OCI-LY3 (cell line): ENCODE measurements around the gene ADRB2.

Experiments
- EZH2phosphoT487 ChIP-seq: fragments of 200-600 bp; shearing (Covaris generic); IDR thresholded peaks from 2 replicates; pipeline ENCODE4 v1.6.1; 2018; ENCODE audit warnings: antibody characterized with exemption, mixed run types, low read depth
- TF ChIP-seq, protein P1 (sequence below): fragments of 200-600, 300-600 bp; sonication (generic); IDR thresholded peaks from 2 replicates; pipeline ENCODE4 v1.5.1; 2014; ENCODE audit warnings: antibody characterized with exemption, low read length, low read depth

DNA sequence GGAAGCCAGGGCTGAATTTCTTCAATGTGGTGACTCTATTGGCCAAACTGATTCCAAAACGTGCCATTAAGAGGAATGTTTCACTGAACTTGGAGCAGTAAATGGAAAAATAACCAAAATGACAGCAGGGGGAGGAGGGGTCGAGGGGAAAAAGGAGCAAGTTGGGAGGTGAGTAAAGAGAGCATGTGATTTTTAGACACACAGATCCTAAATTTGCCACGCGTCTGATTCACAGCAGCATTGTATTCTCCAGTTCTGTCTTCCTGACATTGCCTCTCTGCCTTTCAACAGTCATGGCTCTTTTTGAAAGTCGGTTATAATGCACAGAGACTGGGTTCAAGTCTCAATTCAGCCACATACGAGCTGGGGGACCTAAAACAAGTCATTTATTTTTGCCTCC is 22.0 kb upstream of the ADRB2 start:
- TF ChIP-seq, protein P1, sequence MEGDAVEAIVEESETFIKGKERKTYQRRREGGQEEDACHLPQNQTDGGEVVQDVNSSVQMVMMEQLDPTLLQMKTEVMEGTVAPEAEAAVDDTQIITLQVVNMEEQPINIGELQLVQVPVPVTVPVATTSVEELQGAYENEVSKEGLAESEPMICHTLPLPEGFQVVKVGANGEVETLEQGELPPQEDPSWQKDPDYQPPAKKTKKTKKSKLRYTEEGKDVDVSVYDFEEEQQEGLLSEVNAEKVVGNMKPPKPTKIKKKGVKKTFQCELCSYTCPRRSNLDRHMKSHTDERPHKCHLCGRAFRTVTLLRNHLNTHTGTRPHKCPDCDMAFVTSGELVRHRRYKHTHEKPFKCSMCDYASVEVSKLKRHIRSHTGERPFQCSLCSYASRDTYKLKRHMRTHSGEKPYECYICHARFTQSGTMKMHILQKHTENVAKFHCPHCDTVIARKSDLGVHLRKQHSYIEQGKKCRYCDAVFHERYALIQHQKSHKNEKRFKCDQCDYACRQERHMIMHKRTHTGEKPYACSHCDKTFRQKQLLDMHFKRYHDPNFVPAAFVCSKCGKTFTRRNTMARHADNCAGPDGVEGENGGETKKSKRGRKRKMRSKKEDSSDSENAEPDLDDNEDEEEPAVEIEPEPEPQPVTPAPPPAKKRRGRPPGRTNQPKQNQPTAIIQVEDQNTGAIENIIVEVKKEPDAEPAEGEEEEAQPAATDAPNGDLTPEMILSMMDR, result no peak
- TF ChIP-seq EZH2phosphoT487, result no peak
